Activated T-helper 17 cell treated with anti-CD3 and anti-CD28 coated beads, Interleukin-2, amount 50 U/mL, for 72 hours (primary cell): ENCODE data around the gene CTBP2. TPM values are rescaled to one million over a fixed set of nuclear protein-coding genes. Genes with fewer than 3 reads are reported as not detected.

Experiments used
- ATAC-seq: fragments of 150-1000 bp; cut with Tn5 transposase; replicated peaks from 2 replicates; pipeline ENCODE4 v1.10.0; 2021; ENCODE audit warnings: mild to moderate bottlenecking, moderate library complexity
- H3K27ac Mint-ChIP-seq: one replicate; pipeline ENCODE4 v1.8.0; 2022; ENCODE audit warnings: mixed read lengths
- H3K27me3 Mint-ChIP-seq: one replicate; pipeline ENCODE4 v1.8.0; 2022; ENCODE audit warnings: mixed read lengths
- H3K36me3 Mint-ChIP-seq: one replicate; pipeline ENCODE4 v1.8.0; 2022; ENCODE audit warnings: low read depth, mild to moderate bottlenecking, mixed read lengths
- H3K4me1 Mint-ChIP-seq: one replicate; pipeline ENCODE4 v1.8.0; 2022; ENCODE audit warnings: mixed read lengths
- H3K4me3 Mint-ChIP-seq: one replicate; pipeline ENCODE4 v1.8.0; 2022; ENCODE audit warnings: mild to moderate bottlenecking, mixed read lengths
- H3K9me3 Mint-ChIP-seq: one replicate; pipeline ENCODE4 v1.8.0; 2022; ENCODE audit warnings: mixed read lengths
- total RNA-seq, 2 donors: library from RNA; stranded (reverse); gene quantifications; one replicate each; pipeline ENCODE4 v1.2.3, GENCODE V29; 2022

CTBP2 gene
- total RNA-seq, 2 donors from 2014 or later: 0.74 to 1.1 TPM

DNA sequence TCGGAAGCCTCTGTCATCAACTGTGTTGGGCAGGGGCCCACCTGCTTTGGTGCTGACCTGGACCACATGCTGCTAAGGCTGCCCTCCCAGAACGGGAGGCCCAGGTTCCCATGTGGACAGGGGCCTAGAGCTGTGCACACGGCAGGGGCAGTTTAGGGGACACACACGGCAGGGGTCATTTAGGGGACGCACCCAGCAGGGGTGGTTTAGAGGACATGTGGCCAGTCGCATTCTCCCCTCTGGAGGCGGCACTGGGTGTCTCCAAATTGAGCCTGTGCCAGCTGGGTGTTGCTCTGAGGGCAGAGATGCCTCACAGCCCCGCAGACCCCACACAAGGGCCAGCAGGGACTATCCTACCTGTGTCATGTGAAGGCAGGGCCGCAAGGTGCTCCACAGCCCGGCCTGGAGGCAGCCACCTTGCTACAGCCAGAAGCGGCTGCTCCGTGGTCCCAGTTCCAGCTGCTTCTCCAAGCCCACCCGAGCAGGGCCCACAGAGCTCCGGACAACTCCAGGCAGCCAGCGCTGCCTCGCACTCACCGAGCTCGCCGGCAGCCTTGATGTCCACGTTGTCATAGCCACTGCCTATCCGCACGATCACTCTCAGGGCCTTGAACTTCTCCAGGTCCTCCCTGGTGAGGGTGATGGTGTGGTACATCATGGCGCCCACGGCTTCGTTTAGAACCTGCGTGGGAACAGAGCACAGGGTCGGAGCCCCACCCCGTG is 157.8 kb downstream of the CTBP2 start:
- no peaks in the 10 kb centered on the region for H3K36me3 Mint-ChIP-seq
- H3K9me3 Mint-ChIP-seq: no peaks in the 10 kb centered on the region
- H3K27me3 Mint-ChIP-seq: no peaks in the 10 kb centered on the region
- no peak overlapping the region for H3K4me3 Mint-ChIP-seq
- no peaks in the 10 kb centered on the region for H3K4me1 Mint-ChIP-seq
- ATAC-seq: no peak
- H3K27ac Mint-ChIP-seq: no peak overlapping the region

DNA sequence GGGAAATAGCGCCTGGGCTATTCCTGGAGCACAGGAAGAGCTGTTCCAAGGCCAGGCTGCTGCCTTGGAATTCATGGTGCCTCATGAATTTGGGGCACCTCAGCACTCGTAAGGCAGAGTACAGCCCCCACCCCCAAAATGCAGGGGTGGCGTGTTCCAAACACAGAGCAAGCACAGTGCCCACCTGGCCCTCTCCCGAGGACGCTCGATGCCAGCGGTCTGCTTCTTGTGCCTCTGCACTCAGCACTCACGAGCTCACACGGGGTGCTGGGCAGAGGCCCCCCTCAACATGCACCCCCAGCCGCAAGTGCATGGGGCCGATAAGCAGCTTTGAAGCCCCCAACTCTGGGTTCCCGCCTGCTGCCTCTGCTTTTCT is 158.3 kb downstream of the CTBP2 start:
- H3K27ac Mint-ChIP-seq: no peak overlapping the region
- no peak overlapping the region for H3K4me3 Mint-ChIP-seq
- no peaks in the 10 kb centered on the region for H3K36me3 Mint-ChIP-seq
- H3K4me1 Mint-ChIP-seq: no peaks in the 10 kb centered on the region
- no peaks in the 10 kb centered on the region for H3K27me3 Mint-ChIP-seq
- no peak for ATAC-seq
- no peaks in the 10 kb centered on the region for H3K9me3 Mint-ChIP-seq

DNA sequence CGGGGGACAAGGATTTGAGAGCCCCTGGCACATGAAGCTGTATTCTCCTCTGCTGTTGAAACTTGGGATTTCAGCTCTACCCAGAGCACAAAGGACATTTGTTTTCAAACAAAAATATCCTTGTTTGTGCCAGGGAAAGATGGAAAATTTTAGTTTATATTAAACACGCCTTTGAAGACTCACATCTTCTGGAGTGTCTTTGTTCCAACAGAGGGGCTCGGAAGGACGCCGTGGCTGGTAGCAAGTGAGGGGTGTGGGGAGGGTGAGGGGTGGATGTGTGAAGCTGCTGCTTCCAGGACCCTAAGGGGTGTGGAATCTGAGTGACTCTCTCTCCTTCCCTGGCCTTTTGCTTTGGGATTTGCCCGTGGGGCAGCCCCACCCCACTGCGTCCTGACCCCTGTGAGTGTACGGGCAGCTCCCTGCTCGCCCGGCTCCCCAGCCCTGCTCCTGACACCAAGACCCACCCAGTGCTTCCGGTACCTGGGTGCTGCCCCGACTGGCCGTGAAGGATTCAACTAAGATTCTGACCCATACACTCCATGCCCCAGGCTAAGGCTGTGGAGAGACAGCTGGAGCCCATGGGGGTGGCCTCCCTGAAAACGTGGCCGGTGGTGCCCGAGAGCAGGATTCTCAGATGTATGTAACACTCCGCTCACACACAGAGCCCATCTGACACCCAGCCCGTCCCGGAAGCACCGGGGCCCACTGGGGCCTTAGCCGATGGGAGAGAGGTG is 158.9 kb downstream of the CTBP2 start:
- H3K27me3 Mint-ChIP-seq: no peaks in the 10 kb centered on the region
- H3K27ac Mint-ChIP-seq: no peak overlapping the region
- no peak overlapping the region for H3K4me3 Mint-ChIP-seq
- no peaks in the 10 kb centered on the region for H3K36me3 Mint-ChIP-seq
- H3K4me1 Mint-ChIP-seq: no peaks in the 10 kb centered on the region
- no peak for ATAC-seq
- no peaks in the 10 kb centered on the region for H3K9me3 Mint-ChIP-seq

DNA sequence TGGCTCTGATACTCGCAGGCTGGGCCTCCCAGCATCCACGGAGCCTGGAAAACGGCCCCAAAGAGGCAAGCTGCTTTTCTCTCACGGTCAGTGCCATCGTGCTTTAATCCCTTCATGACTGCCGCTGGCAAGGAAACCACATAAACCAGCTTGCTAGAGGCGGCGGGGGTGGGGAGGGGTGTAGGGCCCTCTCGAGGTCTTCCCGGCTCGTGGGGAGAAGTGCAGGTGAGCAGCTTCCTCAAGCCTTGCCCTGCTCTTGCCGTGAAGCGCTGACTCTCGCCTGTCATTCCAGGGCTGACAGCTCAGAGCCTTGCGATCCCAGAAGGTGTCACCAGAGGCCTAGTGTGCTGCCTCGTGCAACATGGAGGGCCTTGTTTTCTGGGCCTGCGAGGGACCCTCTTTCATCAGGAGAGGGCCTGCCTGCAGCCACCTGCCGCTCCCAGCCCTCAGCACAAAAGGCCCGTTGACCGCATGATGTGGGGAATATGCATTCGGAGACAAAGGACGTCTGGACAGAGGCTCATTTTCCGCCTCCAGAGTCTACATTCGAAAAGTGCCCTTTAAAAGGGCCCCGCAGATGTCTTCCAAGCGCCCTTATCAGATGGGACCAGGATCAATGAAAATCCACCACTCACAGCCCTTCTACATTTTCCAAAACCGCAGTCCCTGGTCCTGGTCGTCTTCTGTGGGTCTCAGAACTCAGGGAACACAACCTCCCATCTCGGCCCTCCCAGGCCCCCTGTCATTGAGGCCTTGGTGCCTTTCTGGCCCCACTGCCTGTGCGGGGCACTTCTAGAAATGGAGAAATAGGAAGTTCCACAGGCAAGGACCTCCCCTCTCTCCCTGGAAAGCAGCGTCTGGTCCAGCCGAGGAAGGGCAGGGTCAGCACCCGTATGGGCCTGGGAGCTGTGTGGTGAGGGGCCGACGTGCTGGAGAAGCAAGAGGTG is 159.7 kb downstream of the CTBP2 start:
- Mint-ChIP-seq H3K36me3 (no peaks in the 10 kb centered on the region), H3K4me3 (no peak overlapping the region), H3K27me3 (no peaks in the 10 kb centered on the region), H3K4me1 (no peaks in the 10 kb centered on the region), H3K9me3 (no peaks in the 10 kb centered on the region), H3K27ac (no peak overlapping the region)
- no peak for ATAC-seq

DNA sequence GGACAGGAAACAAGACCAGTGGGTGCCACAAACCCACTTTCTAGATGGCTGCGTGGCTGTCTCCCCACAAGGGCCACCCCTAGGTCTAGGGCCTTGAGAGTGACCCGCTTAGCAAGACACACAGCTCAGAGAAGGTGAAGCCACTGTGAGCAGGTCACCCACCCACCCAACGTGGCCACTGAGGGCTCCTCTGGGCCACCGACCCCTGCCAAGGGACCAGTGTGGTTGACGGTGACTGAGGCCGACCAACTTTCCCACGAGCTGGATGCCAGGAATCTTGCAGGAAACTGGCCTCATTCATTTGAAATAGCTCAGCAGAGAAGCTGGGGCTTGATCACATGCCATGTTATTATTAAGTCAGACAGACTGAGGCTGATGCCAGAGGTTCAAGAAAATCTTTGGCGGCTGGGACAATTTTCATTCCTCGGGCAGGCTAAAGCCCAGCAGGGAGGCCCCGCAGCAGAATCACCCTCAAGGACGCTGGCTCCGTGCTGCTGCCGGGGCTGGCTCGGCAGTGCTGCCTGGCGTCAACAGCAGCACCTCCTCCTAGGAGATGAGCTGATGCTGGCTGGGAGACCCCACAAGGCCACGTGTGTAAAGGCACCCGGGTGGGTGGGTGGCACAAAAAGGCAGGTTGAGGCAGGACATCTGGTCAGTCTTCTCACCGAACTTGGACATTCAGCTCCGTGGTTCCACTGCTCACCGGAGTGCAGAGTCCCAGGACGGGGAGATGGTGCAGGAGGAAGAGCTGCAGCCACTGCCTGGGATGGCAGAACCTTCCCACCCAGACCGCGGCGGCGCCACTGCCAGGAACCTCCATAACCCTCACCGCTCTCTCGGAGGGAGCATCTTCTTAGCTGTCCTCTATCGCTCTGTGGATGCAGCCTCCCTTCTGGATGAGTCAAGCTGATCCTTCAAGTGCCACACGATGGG is 160.7 kb downstream of the CTBP2 start:
- H3K36me3 Mint-ChIP-seq: no peaks in the 10 kb centered on the region
- H3K27ac Mint-ChIP-seq: no peak overlapping the region
- no peaks in the 10 kb centered on the region for H3K27me3 Mint-ChIP-seq
- no peak for ATAC-seq
- no peaks in the 10 kb centered on the region for H3K9me3 Mint-ChIP-seq
- no peak overlapping the region for H3K4me3 Mint-ChIP-seq
- no peaks in the 10 kb centered on the region for H3K4me1 Mint-ChIP-seq

DNA sequence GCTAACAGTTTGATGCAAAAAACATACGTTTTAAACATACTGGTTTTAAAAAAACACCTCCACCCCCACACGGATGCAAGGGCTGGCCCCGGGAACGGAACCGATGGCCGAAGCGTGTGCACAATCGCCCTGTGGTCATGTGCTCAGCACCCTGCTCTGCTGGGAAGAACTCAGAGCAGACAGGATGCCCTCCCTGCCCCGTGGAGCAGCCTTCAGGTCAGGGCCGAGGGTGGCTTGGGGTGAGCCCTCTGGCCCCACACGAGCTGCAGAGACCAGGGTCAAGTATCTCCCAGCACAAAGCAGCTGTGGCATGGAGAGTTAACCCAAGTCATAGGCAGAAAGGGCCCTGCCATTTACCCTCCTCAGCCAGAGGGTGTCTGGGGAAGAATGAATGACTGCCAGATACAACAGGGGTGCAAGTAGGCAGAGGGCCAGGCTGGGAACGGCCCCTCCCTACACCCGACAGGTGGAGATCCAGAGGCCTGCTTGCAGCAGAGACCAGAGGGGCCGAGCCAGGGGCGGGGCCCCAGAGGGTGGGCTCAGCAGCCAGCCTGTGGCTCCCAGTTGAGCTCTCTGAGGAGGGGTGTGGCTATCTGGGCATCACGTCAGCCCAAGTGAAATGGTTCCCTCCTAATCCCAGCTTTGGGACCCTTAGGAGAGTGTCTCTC is 161.6 kb downstream of the CTBP2 start:
- Mint-ChIP-seq H3K4me3 (no peak overlapping the region), H3K27ac (no peak overlapping the region), H3K36me3 (no peaks in the 10 kb centered on the region), H3K27me3 (no peaks in the 10 kb centered on the region), H3K4me1 (no peaks in the 10 kb centered on the region), H3K9me3 (no peaks in the 10 kb centered on the region)
- ATAC-seq: no peak

DNA sequence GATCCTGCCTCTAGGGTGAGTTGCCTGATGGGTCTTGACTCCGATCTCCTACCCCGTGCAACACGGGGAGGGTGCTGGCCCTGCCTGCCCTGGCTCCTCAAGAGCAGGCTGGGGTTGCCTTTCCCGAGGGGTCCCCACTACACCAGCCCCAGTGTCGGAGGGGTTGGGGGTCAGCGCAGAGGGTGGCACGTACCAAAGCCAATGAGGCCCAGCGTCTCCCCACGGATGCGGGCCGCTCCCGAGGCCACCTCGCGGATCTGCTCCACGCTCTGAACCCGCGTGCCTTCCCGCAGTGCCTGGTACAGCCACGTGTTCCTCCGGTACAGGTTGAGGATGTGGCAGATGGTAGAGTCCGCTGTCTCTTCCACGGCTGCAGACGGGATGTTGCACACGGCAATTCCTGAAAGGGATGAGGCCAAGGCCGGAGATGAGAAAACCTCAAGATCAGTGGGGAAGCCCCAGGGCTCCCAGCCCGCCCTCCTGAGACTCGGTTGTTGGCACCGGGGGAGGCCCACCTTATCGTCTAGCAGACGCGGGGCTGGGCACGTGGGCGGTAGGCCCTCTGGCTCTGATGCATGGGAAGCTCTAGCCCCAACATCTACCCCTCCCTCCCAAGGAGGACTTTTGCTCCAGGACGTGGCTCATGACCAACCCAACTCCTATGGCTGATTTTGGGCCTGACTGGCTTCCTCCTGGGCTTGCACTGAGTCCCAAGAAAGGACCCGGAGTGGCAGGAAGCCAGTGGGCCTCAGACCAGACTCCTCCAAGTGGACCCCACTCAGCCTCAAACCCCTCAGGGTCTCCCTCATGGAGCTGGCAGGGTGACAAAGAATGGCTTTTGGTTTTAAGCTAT is 162.4 kb downstream of the CTBP2 start:
- no peak for ATAC-seq
- H3K4me3 Mint-ChIP-seq: no peak overlapping the region
- H3K27ac Mint-ChIP-seq: no peak overlapping the region
- no peaks in the 10 kb centered on the region for H3K27me3 Mint-ChIP-seq
- H3K4me1 Mint-ChIP-seq: no peaks in the 10 kb centered on the region
- no peaks in the 10 kb centered on the region for H3K9me3 Mint-ChIP-seq
- H3K36me3 Mint-ChIP-seq: no peaks in the 10 kb centered on the region

DNA sequence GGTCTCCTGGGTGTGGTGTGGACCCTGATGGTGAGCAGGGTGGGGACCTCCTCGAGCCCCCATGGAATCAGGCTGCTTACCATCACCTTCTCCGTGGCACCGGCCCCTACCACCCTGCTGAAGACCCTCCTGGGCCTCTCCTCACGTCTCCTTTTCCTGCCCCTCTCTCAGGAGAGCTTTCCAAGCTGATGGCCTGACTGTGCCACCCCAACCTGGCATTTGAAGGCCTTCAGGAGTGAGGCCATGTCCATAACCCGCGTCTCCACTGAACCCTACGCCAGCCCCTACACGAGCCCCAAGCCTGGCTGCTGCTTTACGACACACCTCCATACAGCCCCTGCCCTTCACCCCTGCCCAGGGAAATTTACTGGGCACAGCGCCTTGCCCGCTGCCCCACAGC is 163.1 kb downstream of the CTBP2 start:
- Mint-ChIP-seq H3K4me3 (no peak overlapping the region), H3K4me1 (no peaks in the 10 kb centered on the region), H3K36me3 (no peaks in the 10 kb centered on the region), H3K27ac (no peak overlapping the region), H3K27me3 (no peaks in the 10 kb centered on the region), H3K9me3 (no peaks in the 10 kb centered on the region)
- no peak for ATAC-seq

DNA sequence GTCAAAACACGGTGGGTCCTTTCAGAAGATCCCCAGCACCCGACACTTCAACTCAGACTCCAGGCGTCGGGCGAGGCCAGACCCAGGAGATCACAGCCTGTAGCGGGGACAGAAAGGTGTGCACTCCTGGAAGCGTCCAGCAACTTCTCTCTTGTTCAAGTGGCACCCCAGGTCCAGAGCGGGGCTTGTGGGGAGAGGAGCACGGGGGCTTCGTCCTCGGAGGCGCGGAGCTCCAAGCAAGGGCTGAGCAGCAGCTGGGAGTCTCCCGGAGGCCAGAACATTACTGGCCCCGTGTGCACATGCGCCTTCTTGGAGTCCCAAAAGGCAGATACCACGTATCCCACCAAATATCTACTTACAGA is 163.5 kb downstream of the CTBP2 start:
- no peaks in the 10 kb centered on the region for H3K4me1 Mint-ChIP-seq
- no peak overlapping the region for H3K4me3 Mint-ChIP-seq
- no peaks in the 10 kb centered on the region for H3K36me3 Mint-ChIP-seq
- no peaks in the 10 kb centered on the region for H3K9me3 Mint-ChIP-seq
- H3K27me3 Mint-ChIP-seq: no peaks in the 10 kb centered on the region
- no peak overlapping the region for H3K27ac Mint-ChIP-seq
- no peak for ATAC-seq

DNA sequence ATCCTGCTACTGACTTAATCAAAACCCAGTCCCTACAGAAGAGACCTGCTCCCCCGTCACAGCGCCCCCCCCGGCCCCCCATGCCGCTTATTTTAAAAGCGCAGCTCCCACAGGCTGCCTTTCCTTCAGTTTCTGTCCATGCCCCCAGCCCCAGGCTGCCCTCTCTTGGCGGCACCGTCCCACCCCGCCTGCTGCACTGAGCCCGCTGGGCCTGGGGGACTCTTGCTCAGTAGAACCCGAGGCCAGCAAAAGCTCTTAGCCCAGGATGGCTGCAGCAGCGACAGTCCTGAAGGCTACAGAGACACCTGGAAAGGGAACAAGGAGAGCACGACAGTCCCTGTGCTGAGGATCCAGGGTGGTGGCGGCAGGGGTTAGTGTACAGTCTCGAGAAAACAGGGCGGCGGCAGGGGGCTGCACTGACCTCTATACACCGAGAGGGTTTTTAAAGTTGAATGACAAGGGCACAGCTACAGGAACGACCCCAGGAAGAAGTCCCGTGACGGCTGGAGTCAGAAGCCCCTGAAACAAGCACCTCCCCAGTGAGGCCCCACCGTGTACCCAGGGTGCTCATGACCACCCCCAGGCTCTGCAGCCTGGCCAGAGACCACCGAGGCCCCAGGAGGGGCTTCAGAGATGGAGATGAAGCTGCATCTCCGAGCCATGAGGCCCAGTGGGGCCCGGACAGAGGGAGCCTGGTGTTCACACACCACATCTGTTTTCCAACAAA is 164.1 kb downstream of the CTBP2 start:
- Mint-ChIP-seq H3K27me3 (no peaks in the 10 kb centered on the region), H3K4me1 (no peaks in the 10 kb centered on the region), H3K4me3 (no peak overlapping the region), H3K27ac (no peak overlapping the region), H3K36me3 (no peaks in the 10 kb centered on the region), H3K9me3 (no peaks in the 10 kb centered on the region)
- no peak for ATAC-seq

DNA sequence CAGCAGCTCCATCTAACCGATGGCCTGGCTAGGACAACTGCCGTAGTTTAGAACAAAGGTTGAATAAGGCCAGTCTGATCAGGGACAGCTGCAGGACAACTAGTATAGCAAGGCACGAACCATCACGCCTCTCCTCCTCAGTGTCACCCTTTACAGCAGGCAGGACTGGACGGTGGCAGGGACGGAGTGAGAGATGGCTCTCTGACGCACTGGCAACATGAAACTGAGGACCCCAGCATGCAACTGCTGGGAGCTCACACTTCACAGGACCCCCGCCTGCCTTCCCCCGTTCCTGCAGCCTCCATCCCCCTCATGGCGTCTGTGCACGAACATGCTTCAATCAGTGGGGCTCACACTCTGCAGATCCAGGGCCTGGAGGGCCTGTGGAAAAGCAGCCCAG is 164.8 kb downstream of the CTBP2 start:
- H3K9me3 Mint-ChIP-seq: no peaks in the 10 kb centered on the region
- H3K36me3 Mint-ChIP-seq: no peaks in the 10 kb centered on the region
- no peaks in the 10 kb centered on the region for H3K4me1 Mint-ChIP-seq
- H3K4me3 Mint-ChIP-seq: no peak overlapping the region
- H3K27me3 Mint-ChIP-seq: no peaks in the 10 kb centered on the region
- no peak for ATAC-seq
- no peak overlapping the region for H3K27ac Mint-ChIP-seq

DNA sequence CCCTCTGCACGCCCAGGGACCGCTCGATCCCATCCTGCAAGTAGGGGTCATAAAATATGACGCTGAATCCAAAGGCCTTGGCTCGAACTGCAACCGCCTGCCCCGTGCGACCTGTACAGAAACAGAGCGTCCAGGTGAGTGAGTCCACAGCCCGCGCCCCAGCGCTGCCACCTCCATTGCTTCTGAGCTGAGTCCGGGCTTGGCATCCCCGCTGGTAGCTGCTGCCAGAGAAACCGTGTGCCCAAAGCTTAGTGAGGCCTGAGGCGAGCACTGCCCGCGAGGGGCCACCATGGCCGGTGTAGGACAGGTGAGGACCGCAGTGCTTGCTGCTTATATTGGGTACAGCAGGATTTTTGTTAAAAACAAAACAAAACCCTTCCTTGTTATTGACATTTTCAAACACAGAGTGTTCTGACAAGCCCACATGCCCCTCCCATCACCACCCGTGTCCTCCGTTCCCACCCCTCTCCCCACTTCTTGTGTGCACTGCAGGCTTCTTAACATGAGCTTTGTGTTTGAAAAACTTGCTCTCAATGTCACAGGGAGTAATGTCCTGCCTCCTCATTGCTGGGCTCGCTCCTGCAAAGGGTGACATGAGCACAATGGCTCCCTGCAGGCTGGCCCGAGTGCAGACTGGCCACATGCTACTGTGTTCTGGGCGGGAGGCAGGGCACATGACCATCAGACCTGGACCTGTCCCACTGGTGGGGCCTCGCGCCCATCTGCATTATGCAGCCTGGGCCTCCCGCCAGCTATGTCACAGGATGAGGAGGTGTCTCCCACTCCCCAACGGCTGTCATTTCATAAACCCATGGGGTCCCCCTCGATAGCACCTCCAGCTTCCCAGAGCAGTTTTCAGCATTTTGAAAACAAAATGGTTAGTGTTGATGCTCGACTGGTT is 165.5 kb downstream of the CTBP2 start:
- ATAC-seq: no peak
- H3K27me3 Mint-ChIP-seq: no peaks in the 10 kb centered on the region
- no peak overlapping the region for H3K27ac Mint-ChIP-seq
- no peaks in the 10 kb centered on the region for H3K36me3 Mint-ChIP-seq
- no peak overlapping the region for H3K4me3 Mint-ChIP-seq
- no peaks in the 10 kb centered on the region for H3K4me1 Mint-ChIP-seq
- H3K9me3 Mint-ChIP-seq: no peaks in the 10 kb centered on the region
